HCT116 (cell line): ENCODE results near the gene PTPDC1. TPM values are rescaled to one million over a fixed set of nuclear protein-coding genes. Genes with fewer than 3 reads are reported as not detected.

Source experiments
- ATAC-seq: fragments of 200-7000 bp; cut with Tn5 transposase; 2 replicates; pipeline ENCODE4 v1.9.1; 2020; ENCODE audit warnings: mild to moderate bottlenecking, moderate library complexity
- BruUV-seq: library from RNA; stranded (reverse); fragments of 400-500 nt; replicated peaks from 2 replicates; lab custom pipeline; 2021; lab: Mats Ljungman, UMichigan
- CTCF ChIA-PET: fragments of 300-600 bp; sonication (Branson Sonifier 250); formaldehyde crosslinking; loops from one replicate; lab custom pipeline; 2021; ENCODE audit warnings: antibody characterized with exemption; lab: Charles Lee
- POLR2A ChIA-PET: fragments of 300-600, 350-600 bp; sonication (Branson Sonifier 250); formaldehyde crosslinking; loops from one replicate; lab custom pipeline; 2021; ENCODE audit warnings: antibody characterized with exemption; lab: Charles Lee
- RAD21 ChIA-PET, 2 experiments: fragments of 300-600 bp; sonication (Branson Sonifier 250); formaldehyde crosslinking; loops; one replicate each; lab custom pipeline; 2023; ENCODE audit warnings: low total read pairs in 2 of 2; ENCODE audit not compliant: uncharacterized antibody in 2 of 2, unreplicated experiment in 2 of 2, low non-redundant PET in 1 of 2; lab: Charles Lee
- DNase-seq: peaks from one replicate; pipeline ENCODE4 v3.0.0-alpha.2; 2010; ENCODE audit warnings: low read depth, low spot score
- H2AFZ ChIP-seq: fragments of 200-600 bp; shearing (Covaris generic), sonication (generic); 2 replicates; pipeline ENCODE4 v1.6.1; 2017; ENCODE audit warnings: low read depth, mixed run types, mixed read lengths, antibody characterized with exemption, low read length; ENCODE audit not compliant: poor library complexity, severe bottlenecking
- H3K27ac ChIP-seq: 2 replicates; pipeline ENCODE4 v1.5.1; 2012; ENCODE audit warnings: low read depth, low read length
- H3K27me3 ChIP-seq: fragments of 200-600 bp; sonication (generic); 2 replicates; pipeline ENCODE4 v1.6.1; 2016; ENCODE audit warnings: mixed run types, low read length, mixed read lengths; ENCODE audit not compliant: insufficient read depth
- H3K36me3 ChIP-seq, 2 experiments: fragments of 200-500 bp in 1 of 2; fragments of 200-600 bp in 1 of 2; sonication (Bioruptor generic) in 1 of 2; sonication (generic) in 1 of 2; 2 replicates each; pipeline versions ENCODE4 v1.5.1 to v1.6.1; 2014 to 2016; ENCODE audit warnings: low read length in 2 of 2, inconsistent platforms in 1 of 2, mixed read lengths in 1 of 2, mixed run types in 1 of 2; ENCODE audit not compliant: insufficient read depth in 2 of 2, control insufficient read depth in 1 of 2
- H3K4me1 ChIP-seq, 2 experiments: fragments of 200-600 bp in 1 of 2; sonication (generic) in 1 of 2; 2 replicates each; pipeline versions ENCODE4 v1.5.1 to v1.6.1; 2012 to 2017; ENCODE audit warnings: low read length in 2 of 2, inconsistent platforms in 1 of 2, mild to moderate bottlenecking in 1 of 2, mixed read lengths in 1 of 2, mixed run types in 1 of 2, moderate library complexity in 1 of 2; ENCODE audit not compliant: insufficient read depth in 2 of 2, control insufficient read depth in 1 of 2
- H3K4me2 ChIP-seq: fragments of 200-600 bp; sonication (generic); 2 replicates; pipeline ENCODE4 v1.6.1; 2017; ENCODE audit warnings: mixed run types, low read length, mixed read lengths
- H3K4me3 ChIP-seq, 2 experiments: fragments of 200-600 bp in 1 of 2; sonication (generic) in 1 of 2; replicated peaks in 1 of 2; 2 replicates each; pipeline ENCODE4 v1.5.1; 2011 to 2016; ENCODE audit warnings: low read length in 2 of 2, control low read depth in 1 of 2, low read depth in 1 of 2, mild to moderate bottlenecking in 1 of 2, mixed read lengths in 1 of 2, mixed run types in 1 of 2
- H3K79me2 ChIP-seq: fragments of 200-600 bp; sonication (generic); 2 replicates; pipeline ENCODE4 v1.6.1; 2017; ENCODE audit warnings: mild to moderate bottlenecking, mixed run types, low read length, moderate library complexity, mixed read lengths; ENCODE audit not compliant: insufficient read depth
- H3K9ac ChIP-seq: fragments of 200-600 bp; sonication (generic); 2 replicates; pipeline ENCODE4 v1.6.1; 2016; ENCODE audit warnings: low read length, mixed read lengths
- H3K9me2 ChIP-seq: fragments of 200-600 bp; sonication (generic), shearing (Covaris generic); 2 replicates; pipeline ENCODE4 v1.6.1; 2017; ENCODE audit warnings: mixed run types, mild to moderate bottlenecking, moderate library complexity; ENCODE audit not compliant: insufficient read depth
- H3K9me3 ChIP-seq, 2 experiments: fragments of 200-500 bp in 1 of 2; fragments of 200-600 bp in 1 of 2; sonication (Bioruptor generic) in 1 of 2; sonication (generic) in 1 of 2; 2 replicates each; pipeline ENCODE4 v1.6.1; 2014 to 2017; ENCODE audit warnings: low read length in 2 of 2, mixed read lengths in 2 of 2, inconsistent platforms in 1 of 2, low read depth in 1 of 2, mild to moderate bottlenecking in 1 of 2, mixed run types in 1 of 2, moderate library complexity in 1 of 2; ENCODE audit not compliant: control insufficient read depth in 1 of 2, insufficient read depth in 1 of 2
- H4K20me1 ChIP-seq: fragments of 200-600 bp; sonication (generic), shearing (Covaris generic); 2 replicates; pipeline ENCODE4 v1.6.1; 2017; ENCODE audit warnings: mixed run types, mild to moderate bottlenecking, moderate library complexity; ENCODE audit not compliant: insufficient read depth
- CBX3 ChIP-seq: IDR thresholded peaks from 2 replicates; pipeline ENCODE4 v1.6.1; 2012; ENCODE audit warnings: low read depth
- CEBPB ChIP-seq: IDR thresholded peaks from 2 replicates; pipeline ENCODE4 v1.6.1; 2012; ENCODE audit warnings: low read depth
- CTCF ChIP-seq, 3 experiments: fragments of 200-600 bp in 1 of 3; sonication (generic) in 1 of 3; IDR thresholded peaks in 2 of 3; conservative IDR thresholded peaks in 1 of 3; 2 replicates each; pipeline ENCODE4 v1.5.1; 2012 to 2017; ENCODE audit warnings: low read depth in 2 of 3, low read length in 2 of 3, antibody characterized with exemption in 1 of 3, borderline replicate concordance in 1 of 3, control low read depth in 1 of 3, mild to moderate bottlenecking in 1 of 3, mixed read lengths in 1 of 3, mixed run types in 1 of 3, moderate library complexity in 1 of 3; ENCODE audit not compliant: insufficient read depth in 1 of 3
- EGR1 ChIP-seq: IDR thresholded peaks from 2 replicates; pipeline ENCODE4 v1.6.1; 2012; ENCODE audit warnings: low read depth
- FOSL1 ChIP-seq: IDR thresholded peaks from 2 replicates; pipeline ENCODE4 v1.6.1; 2012; ENCODE audit warnings: low read depth
- JUND ChIP-seq: IDR thresholded peaks from 2 replicates; pipeline ENCODE4 v1.6.1; 2012
- POLR2A ChIP-seq: IDR thresholded peaks from 2 replicates; pipeline ENCODE4 v1.7.0; 2011; ENCODE audit warnings: borderline replicate concordance; ENCODE audit not compliant: insufficient read depth, insufficient read length; ENCODE audit errors: extremely low read depth
- REST ChIP-seq: IDR thresholded peaks from 2 replicates; pipeline ENCODE4 v1.6.1; 2012; ENCODE audit warnings: low read depth
- SP1 ChIP-seq: IDR thresholded peaks from 2 replicates; pipeline ENCODE4 v1.6.1; 2012; ENCODE audit warnings: low read depth
- SRF ChIP-seq: IDR thresholded peaks from 2 replicates; pipeline ENCODE4 v1.6.1; 2012; ENCODE audit warnings: low read depth
- TCF7L2 ChIP-seq: IDR thresholded peaks from 2 replicates; pipeline ENCODE4 v1.7.0; 2011; ENCODE audit warnings: borderline replicate concordance, inconsistent platforms; ENCODE audit not compliant: insufficient read depth, insufficient read length; ENCODE audit errors: extremely low read depth
- intact Hi-C: fragments of 100-400 bp; cut with micrococcal nuclease; formaldehyde crosslinking; loops from 2 replicates; pipeline ENCODE4 v1.10.0; 2022
- total RNA-seq: library from RNA; stranded (reverse); gene quantifications from one replicate; pipeline ENCODE4 v1.2.1, GENCODE V29; 2021; ENCODE audit not compliant: unreplicated experiment

PTPDC1 gene
- total RNA-seq, 1 experiment from 2014 or later = 12.7 TPM

- ChIA-PET CTCF (no interaction called here), POLR2A (no interaction called here), RAD21 (no interaction called here)
- Histone ChIP-seq H3K27ac (no peak overlapping the region), H4K20me1 (no peaks in the 10 kb centered on the region), H3K9ac (no peak overlapping the region), H2AFZ (no peak overlapping the region), H3K9me2 (no peaks in the 10 kb centered on the region), H3K4me1 (no peaks in the 10 kb centered on the region), H3K27me3 (no peaks in the 10 kb centered on the region), H3K9me3 (no peaks in the 10 kb centered on the region), H3K79me2 (no peaks in the 10 kb centered on the region), H3K4me3 (no peak overlapping the region), H3K4me2 (no peak overlapping the region), H3K36me3 (no peaks in the 10 kb centered on the region)
- TF ChIP-seq TCF7L2 (no peak), POLR2A (no peak), REST (no peak), CBX3 (no peak), SRF (no peak), JUND (no peak), CTCF (IDR thresholded peaks at IDR 0.05 in 2 of 3, conservative IDR thresholded peaks at IDR 0.05 in 1 of 3; ENCODE audit: borderline replicate concordance in 1 of 3, insufficient read depth in 1 of 3, low read depth in 2 of 3, low read length in 2 of 3) (no peak), CEBPB (no peak), EGR1 (no peak), SP1 (no peak), FOSL1 (no peak)
- no peak for DNase-seq
- BruUV-seq = no TSS peak
- no peak for ATAC-seq
- intact Hi-C loops = no loop called here
These were observed 66.8 kb downstream of the PTPDC1 start for GRCh38 chr9:94150890-94151650.
